Measurements from ENCODE around the gene SPDYE2.
"Not testable (repeated sequence)": the region's sequence is repeated elsewhere in the genome, so short reads cannot be mapped to it uniquely, and the experiment has no call there.

The SPDYE2 gene

DNA sequence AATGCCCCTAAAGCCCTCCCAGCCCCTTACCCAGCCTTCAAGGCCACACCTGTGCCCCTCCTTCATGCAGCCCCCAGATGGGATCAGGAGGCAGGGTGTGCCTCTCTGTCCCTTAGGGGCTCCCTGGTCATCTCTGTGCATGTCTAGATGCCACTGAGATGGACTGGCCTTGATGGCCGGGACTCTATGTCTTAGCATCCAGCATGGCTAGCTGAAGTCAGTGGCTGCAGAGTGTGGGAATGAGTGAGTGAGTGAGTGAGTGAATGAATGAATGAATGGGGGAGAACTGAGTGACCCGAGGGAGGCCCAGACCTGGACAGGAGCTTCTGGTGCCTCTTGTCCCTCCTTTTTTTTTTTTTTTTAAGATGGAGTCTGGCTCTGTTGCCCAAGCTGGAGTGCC is 18.9 kb upstream of the SPDYE2 start:
- DNase-seq (ENCODE audit: extremely low spot score); CTCF ChIA-PET; POLR2A ChIA-PET: not testable (repeated sequence)

DNA sequence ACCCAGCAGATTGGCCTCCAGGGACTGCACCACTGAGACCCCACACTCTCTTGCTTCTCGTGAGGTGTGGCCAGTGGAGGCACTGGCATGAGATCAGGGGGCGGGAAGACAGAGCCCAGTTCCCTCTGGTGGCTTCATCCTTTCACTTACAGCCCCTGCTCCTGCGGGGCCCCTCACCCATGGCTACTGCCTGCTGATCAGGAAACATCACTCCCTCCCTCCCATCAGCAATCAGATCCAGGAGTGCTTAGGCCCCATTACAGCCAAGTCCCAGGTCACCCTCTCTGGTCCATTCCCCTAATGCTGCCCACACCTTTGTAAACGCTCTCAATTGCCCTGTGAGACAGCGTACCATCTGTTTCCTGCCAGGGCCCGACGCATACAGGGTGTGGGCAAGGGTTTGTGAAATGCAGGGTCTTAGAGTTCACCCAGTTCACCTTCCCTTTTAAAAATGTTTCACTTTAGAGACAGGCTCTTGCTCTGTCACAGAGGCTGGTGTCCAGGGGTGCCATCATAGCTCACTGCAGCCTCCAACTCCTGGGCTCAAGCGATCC is 15.9 kb upstream of the SPDYE2 start:
- CTCF ChIA-PET; POLR2A ChIA-PET; DNase-seq (ENCODE audit: extremely low spot score): not testable (repeated sequence)

DNA sequence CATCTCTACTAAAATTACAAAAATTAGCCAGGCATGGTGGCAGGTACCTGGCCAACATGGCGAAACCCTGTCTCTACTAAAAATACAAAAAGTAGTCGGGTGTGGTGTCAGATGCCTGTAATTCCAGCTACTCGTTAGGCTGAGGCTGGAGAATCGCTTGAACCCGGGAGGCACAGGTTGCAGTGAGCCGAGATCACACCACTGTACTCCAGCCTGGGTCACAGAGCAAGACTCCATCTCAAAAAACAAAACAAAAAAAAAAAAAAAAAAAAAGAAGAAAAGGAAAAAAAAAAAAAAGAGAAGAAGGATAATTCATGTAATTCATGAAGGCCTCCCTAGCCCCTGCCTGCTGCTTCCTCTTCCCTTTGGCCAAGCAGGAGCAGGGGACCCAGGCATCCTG is 10.4 kb upstream of the SPDYE2 start:
- DNase-seq (ENCODE audit: extremely low spot score); CTCF ChIA-PET; POLR2A ChIA-PET: not testable (repeated sequence)

- POLR2A ChIA-PET; CTCF ChIA-PET; DNase-seq (ENCODE audit: extremely low spot score): not testable (repeated sequence)
Observed at GRCh38 chr7:102542083-102542482, 8.9 kb upstream of the SPDYE2 start.

DNA sequence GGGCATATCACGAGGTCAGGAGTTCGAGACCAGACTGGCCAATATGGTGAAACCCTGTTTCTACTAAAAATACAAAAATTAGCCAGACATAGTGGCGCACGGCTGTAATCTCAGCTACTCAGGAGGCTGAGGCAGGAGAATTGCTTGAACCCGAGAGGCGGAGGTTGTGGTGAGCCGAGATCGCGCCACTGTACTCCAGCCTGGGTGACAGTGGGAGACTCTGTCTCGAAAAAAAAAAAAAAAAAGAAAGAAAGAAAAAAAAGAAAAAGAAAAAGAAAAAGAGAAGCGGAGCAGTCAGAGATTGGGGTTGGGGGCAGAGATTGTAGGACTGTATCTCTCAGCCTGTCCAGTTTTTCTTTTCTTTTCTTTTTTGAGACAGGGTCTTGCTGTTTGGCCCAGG is 8.3 kb upstream of the SPDYE2 start:
- DNase-seq (ENCODE audit: extremely low spot score); CTCF ChIA-PET; POLR2A ChIA-PET: not testable (repeated sequence)

GRCh38 chr7:102543596-102543995 is 7.4 kb upstream of the SPDYE2 start, which contains the start of gene UPK3BL2:
Gene UPK3BL2, minus strand, starts transcription at chr7:102543696. Its CDS starts 60 bp downstream, at chr7:102543636.
- POLR2A ChIA-PET; DNase-seq (ENCODE audit: extremely low spot score); CTCF ChIA-PET: not testable (repeated sequence)

DNA sequence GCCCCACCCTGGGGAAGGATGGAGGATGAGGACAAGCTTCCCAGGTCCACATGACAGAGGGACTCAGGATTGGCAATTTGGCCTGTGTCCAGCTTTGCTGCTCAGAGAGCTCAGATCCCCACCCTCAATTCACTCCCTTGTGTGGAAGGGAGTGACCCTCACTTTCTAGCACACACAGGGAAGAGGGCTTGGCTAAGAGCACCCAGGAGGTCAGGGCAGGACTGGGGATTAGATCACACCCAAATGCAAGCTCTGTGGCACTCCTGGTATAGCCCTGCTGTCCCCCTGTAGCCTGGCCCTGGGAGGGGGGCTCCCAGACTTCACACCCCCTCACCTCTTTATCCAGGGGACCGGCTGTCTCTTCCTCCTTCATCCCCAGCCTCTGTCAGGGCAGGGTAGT is 6.7 kb upstream of the SPDYE2 start:
- POLR2A ChIA-PET; DNase-seq (ENCODE audit: extremely low spot score); CTCF ChIA-PET: not testable (repeated sequence)

- POLR2A ChIA-PET; DNase-seq (ENCODE audit: extremely low spot score); CTCF ChIA-PET: not testable (repeated sequence)
Observed at GRCh38 chr7:102545288-102545687, 5.7 kb upstream of the SPDYE2 start.

- POLR2A ChIA-PET; DNase-seq (ENCODE audit: extremely low spot score); CTCF ChIA-PET: not testable (repeated sequence)
Observed at GRCh38 chr7:102546353-102546752, 4.7 kb upstream of the SPDYE2 start.

DNA sequence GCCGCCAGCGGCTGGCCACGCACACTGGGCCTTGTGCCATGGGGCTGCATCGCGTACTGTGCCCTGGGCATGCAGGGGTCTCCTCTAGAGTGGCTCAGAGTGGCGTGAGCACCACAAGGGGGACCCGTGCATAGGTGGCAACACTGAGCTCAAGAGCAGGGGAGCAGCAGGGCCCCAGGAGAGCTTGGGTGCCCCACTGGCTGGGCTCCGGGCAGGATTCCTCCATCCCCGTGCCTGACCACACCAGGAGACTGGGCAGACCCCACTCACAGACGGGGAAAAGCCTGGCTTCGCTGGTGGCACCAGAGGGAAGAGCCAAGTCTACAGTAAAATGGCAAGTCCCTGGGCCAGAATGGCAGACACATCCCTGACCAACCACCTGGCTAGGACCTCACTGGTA is 17.6 kb downstream of the SPDYE2 start:
- POLR2A ChIA-PET; CTCF ChIA-PET; DNase-seq (ENCODE audit: extremely low spot score): not testable (repeated sequence)

DNA sequence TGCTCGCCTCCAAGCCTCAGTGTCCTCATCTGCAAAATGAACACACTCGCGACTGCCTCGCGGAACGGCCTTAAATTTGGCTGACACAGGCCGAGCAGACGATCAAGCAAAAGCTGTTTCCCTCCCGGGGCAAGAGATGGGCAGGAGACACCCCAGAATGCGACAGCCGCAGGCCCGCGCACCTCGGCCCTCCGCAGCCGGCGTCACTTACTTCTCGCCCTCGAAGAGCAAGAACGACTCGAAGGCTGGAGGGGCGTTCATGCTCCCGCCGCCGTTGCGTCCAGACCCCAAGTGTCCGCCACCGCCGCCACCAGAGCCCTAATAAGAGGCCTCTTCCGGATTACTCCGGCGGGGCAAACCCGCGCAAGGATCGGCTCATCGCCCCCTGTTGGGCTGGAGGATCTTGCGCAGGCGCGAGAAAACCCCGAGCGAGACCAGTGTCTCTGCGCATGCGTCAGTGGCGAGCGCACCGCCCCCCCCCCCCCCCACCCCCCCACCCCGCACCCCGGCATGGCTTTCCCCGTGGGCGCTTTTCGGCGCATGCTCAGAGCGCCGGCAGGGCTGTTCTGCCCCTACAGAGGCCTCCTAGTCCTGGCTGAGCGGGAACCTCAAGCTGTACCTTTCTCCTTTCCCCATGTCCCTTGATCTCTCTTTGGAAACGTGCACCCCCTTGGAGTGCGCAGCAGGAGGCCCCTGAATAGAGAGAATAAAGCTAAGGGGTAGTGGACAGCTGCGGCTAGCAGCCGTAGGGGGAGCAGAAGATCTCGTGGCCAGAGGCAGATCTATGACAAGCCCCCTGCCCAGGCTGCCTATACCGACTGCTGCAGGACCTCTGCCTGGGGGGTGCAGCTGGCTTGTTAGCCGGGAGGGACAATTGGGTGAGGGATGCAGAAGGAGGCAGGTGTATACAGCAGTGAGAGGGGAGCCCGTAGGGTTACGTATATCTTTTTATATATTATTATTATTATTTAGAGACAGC is 21.5 kb downstream of the SPDYE2 start, which contains the start of gene POLR2J3:
Gene POLR2J3, minus strand, starts transcription at position 323 of the 979 bp plus-strand sequence. Its CDS starts 62 bp downstream, at position 261.
- DNase-seq (ENCODE audit: extremely low spot score); POLR2A ChIA-PET; CTCF ChIA-PET: not testable (repeated sequence)
- TF ChIP-seq, protein P1, sequence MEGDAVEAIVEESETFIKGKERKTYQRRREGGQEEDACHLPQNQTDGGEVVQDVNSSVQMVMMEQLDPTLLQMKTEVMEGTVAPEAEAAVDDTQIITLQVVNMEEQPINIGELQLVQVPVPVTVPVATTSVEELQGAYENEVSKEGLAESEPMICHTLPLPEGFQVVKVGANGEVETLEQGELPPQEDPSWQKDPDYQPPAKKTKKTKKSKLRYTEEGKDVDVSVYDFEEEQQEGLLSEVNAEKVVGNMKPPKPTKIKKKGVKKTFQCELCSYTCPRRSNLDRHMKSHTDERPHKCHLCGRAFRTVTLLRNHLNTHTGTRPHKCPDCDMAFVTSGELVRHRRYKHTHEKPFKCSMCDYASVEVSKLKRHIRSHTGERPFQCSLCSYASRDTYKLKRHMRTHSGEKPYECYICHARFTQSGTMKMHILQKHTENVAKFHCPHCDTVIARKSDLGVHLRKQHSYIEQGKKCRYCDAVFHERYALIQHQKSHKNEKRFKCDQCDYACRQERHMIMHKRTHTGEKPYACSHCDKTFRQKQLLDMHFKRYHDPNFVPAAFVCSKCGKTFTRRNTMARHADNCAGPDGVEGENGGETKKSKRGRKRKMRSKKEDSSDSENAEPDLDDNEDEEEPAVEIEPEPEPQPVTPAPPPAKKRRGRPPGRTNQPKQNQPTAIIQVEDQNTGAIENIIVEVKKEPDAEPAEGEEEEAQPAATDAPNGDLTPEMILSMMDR (IDR thresholded peaks at IDR 0.05; ENCODE audit: control extremely low read depth, extremely low read depth, low read depth, missing control alignments), result peak; percentile 46

- POLR2A ChIA-PET; CTCF ChIA-PET; DNase-seq (ENCODE audit: extremely low spot score): not testable (repeated sequence)
Observed at GRCh38 chr7:102574607-102575006, 23.6 kb downstream of the SPDYE2 start.

DNA sequence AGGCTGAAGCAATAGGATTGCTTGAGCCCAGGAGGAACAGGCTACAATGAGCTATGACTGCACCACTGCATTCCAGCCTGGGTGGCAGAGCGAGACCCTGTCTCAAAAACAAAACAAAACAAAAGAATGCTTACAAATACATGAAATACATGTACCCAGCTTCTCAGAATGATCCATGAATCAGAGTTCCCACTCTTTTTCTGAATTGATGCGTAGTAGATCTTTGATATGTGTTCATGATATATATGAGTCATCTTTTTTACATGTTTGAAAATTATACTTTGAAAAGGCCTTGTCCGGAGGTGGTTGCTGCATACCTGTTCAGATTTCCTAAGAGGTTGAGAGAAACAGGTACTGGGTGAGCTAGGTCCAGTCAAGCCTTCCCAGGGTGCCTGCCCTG is 25.3 kb downstream of the SPDYE2 start:
- CTCF ChIA-PET; DNase-seq (ENCODE audit: extremely low spot score); POLR2A ChIA-PET: not testable (repeated sequence)

DNA sequence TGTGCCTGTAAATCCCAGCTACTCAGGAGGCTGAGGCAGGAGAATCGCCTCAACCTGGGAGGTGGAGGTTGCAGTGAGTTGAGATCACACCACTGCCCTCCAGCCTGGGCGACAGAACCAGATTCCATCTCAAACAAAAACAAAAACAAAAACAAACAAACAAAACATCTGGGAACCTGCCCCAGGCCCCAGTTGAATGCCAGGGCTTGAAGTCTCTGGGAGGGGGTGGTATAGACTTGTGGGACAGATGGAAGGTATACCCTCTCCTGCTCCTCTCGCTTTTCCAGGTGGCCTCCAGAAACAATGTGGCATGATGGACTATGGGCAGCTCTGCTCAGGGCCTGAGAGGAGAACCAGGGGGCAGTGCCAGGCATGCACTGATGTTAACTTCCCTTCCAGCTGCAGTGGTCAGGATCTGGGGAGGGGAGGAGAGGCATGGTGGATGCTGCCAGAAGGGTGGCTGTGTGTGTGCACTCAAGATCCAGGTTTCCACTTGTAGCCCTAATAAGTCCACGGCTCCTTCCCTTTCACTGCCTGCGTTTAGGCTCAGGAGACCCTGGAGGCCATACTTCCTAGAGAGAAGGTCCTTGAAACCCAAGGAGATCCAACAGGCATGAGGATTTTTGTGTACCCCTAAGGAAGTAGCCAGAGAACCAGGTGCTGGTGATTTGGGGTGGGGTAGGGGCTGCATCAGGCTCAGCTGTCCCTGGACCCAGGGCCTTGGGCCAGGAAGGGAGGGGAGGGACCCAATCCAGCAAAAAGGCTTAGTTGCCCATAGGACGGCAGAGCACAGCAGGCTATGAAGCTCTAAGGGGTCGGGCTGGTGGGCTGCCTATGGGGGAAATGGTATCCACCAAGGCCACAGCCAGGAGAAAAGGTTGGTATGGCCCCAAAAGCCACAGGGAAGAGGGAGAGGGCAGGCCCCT is 26.6 kb downstream of the SPDYE2 start:
- POLR2A ChIA-PET, CTCF ChIA-PET: not testable (repeated sequence)

DNA sequence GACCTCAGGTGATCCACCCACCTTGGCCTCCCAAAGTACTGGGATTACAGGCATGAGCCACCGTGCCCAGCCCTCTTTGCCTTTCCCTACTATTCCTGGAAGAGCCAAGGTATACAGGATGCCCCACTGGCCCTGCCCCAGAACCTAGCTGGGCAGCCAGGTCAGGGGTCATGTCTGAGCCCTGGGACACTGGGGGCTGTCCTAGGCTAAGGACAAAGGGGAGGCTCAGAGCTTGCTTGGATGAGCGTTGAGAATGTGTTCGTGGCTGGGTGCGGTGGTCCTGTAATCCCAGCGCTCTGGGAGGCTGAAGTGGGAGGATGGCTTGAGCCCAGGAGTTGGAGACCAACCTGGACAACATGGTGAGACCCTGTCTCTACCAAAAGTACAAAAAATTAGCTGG is 27.5 kb downstream of the SPDYE2 start:
- POLR2A ChIA-PET; DNase-seq (ENCODE audit: extremely low spot score); CTCF ChIA-PET: not testable (repeated sequence)

More for the DNA sequence above, 26.6 kb downstream of the SPDYE2 start:
- not testable (repeated sequence) for DNase-seq (ENCODE audit: extremely low spot score)

GRCh38 chr7:102581722-102582121 is 30.7 kb downstream of the SPDYE2 start:
- CTCF ChIA-PET; DNase-seq (ENCODE audit: extremely low spot score): not testable (repeated sequence)

DNA sequence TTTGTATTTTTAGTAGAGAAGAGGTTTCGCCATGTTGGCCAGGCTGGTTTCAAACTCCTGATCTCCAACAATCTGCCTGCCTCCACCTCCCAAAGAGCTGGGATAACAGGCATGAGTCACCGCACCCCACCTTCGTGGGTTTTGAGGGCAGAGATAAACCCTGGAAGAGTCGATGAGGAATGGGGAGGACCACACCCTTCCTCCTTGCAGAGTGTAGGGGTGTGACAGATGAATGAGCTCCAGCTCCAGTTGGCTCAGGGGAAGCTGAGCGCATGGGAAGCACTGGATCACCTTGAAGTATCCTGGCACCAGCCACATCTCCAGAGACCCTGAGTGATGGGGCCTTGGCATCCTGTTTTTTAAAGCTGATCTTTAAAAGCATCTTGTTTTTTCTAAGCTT is 32.5 kb downstream of the SPDYE2 start:
- POLR2A ChIA-PET; DNase-seq (ENCODE audit: extremely low spot score); CTCF ChIA-PET: not testable (repeated sequence)

More at GRCh38 chr7:102581722-102582121, 30.7 kb downstream of the SPDYE2 start:
- POLR2A ChIA-PET, result not testable (repeated sequence)

Data from GM10248 (cell line).